Prostate gland (tissue), 2 donors: ENCODE data around the gene DPYSL3.

Source experiments
- POLR2A ChIP-seq: fragments of 450-650 bp; IDR thresholded peaks from one replicate; pipeline ENCODE4 v1.6.1; 2016; ENCODE audit warnings: antibody characterized with exemption, mild to moderate bottlenecking
- POLR2AphosphoS5 ChIP-seq: sonication (generic); formaldehyde crosslinking; IDR thresholded peaks from one replicate; pipeline ENCODE4 v1.6.1; 2017; ENCODE audit warnings: antibody characterized with exemption
- TF ChIP-seq, protein P1 (sequence below), 4 experiments: fragments of 200-600 bp in 2 of 4; fragments of 450-650 bp in 2 of 4; sonication (generic) in 2 of 4; IDR thresholded peaks; 1 replicate in 3 of 4; 2 replicates in 1 of 4; pipeline ENCODE4 v1.5.1; 2016 to 2019; ENCODE audit warnings: antibody characterized with exemption in 4 of 4, mild to moderate bottlenecking in 2 of 4, moderate library complexity in 2 of 4

DNA sequence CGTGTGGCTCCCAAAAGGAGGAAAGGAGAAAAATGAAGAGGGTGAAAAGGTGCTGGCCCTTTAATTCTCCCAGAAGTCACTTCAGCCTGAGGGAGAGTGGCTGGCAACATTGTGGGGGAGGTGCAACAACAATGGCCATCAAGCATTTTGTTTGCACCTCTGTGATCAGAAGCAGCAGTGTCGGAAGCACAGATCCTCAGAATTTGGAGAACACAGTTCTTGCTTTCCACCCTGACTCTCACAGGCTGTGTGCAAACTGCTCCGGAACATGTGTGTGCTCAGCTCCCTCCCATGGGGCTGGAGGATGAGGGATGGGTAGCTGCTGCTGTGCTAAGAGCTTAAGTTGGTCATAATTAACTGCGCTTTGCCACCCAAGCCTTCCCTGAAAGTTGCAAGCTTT, 127.1 kb downstream of the DPYSL3 start:
- TF ChIP-seq, protein P1, sequence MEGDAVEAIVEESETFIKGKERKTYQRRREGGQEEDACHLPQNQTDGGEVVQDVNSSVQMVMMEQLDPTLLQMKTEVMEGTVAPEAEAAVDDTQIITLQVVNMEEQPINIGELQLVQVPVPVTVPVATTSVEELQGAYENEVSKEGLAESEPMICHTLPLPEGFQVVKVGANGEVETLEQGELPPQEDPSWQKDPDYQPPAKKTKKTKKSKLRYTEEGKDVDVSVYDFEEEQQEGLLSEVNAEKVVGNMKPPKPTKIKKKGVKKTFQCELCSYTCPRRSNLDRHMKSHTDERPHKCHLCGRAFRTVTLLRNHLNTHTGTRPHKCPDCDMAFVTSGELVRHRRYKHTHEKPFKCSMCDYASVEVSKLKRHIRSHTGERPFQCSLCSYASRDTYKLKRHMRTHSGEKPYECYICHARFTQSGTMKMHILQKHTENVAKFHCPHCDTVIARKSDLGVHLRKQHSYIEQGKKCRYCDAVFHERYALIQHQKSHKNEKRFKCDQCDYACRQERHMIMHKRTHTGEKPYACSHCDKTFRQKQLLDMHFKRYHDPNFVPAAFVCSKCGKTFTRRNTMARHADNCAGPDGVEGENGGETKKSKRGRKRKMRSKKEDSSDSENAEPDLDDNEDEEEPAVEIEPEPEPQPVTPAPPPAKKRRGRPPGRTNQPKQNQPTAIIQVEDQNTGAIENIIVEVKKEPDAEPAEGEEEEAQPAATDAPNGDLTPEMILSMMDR (IDR thresholded peaks at IDR 0.05): no peak
- TF ChIP-seq POLR2A (no peak), POLR2AphosphoS5 (no peak)
